Ovary (tissue), 9 donors: ENCODE results near the gene HIRA. TPM values are rescaled to one million over a fixed set of nuclear protein-coding genes. Genes with fewer than 3 reads are reported as not detected.

Experiments used
- DNase-seq, 5 donors: peaks; one replicate each; pipeline ENCODE4 v3.0.0-alpha.2; 2019 to 2020
- H3K27ac ChIP-seq, 2 donors: fragments of 200-600 bp; one replicate each; pipeline versions ENCODE4 v1.5.1 to v1.8.0; 2019 to 2022
- H3K27me3 ChIP-seq: fragments of 200-600 bp; one replicate; pipeline ENCODE4 v1.8.0; 2022
- H3K36me3 ChIP-seq: fragments of 200-600 bp; sonication (generic); one replicate; pipeline ENCODE4 v1.5.1; 2019
- H3K4me1 ChIP-seq: one replicate; pipeline ENCODE4 v1.8.1; 2013; ENCODE audit warnings: mild to moderate bottlenecking, moderate library complexity; ENCODE audit not compliant: insufficient read depth
- H3K4me3 ChIP-seq: fragments of 200-600 bp; sonication (generic); one replicate; pipeline ENCODE4 v1.5.1; 2017
- H3K9me3 ChIP-seq, 2 donors: fragments of 200-600 bp in 1 of 2; sonication (generic) in 1 of 2; one replicate each; pipeline versions ENCODE4 v1.5.1 to v1.8.1; 2013 to 2019; ENCODE audit warnings: mild to moderate bottlenecking in 1 of 2, moderate library complexity in 1 of 2
- CTCF ChIP-seq, 3 donors: fragments of 450-650 bp in 2 of 3; fragments of 200-600 bp in 1 of 3; IDR thresholded peaks; one replicate each; pipeline versions ENCODE4 v1.5.1 to v1.8.0; 2016 to 2022; ENCODE audit warnings: antibody characterized with exemption in 3 of 3, mild to moderate bottlenecking in 1 of 3
- EP300 ChIP-seq: sonication (generic); formaldehyde crosslinking; IDR thresholded peaks from one replicate; pipeline ENCODE4 v1.6.1; 2017; ENCODE audit warnings: antibody characterized with exemption
- POLR2A ChIP-seq: fragments of 450-650 bp; IDR thresholded peaks from one replicate; pipeline ENCODE4 v1.6.1; 2017; ENCODE audit warnings: antibody characterized with exemption, mild to moderate bottlenecking, moderate library complexity
- WGBS, 3 donors: extraction: QIAGEN DNeasy Blood & Tissue Kit in 1 of 3; methylation state at CpG; one replicate each; pipeline versions ENCODE4 v1.1.5 to v1.1.7; 2013 to 2017; 5-methylcytosine and 5-hydroxymethylcytosine counted together
- intact Hi-C, 4 donors: fragments of 100-400 bp; cut with DNase I; formaldehyde crosslinking; loops; one replicate each; pipeline versions ENCODE4 v1.11.0 to v1.15.1; 2022 to 2023
- polyA plus RNA-seq, 2 donors: library from polyadenylated mRNA; stranded (reverse); fragments of 200-250 nt in 1 of 2; fragments of 350-450 nt in 1 of 2; fragmentation: Illumina TruSeq in 1 of 2; extraction: RNeasy Lipid Tissue Mini Kit (QIAGEN cat#74804) in 1 of 2; gene quantifications; one replicate each; pipeline ENCODE4 v1.2.3, GENCODE V29; 2013 to 2014
- total RNA-seq, 7 donors: library from RNA; depleted of rRNA in 2 of 7; stranded (reverse); fragments of >200 nt in 2 of 7; fragmentation: NEBNext Ultra II Directional in 3 of 7; extraction: Animal tissue kit (Norgen Biotek cat#: 25700) in 3 of 7; gene quantifications; one replicate each; pipeline versions ENCODE4 v1.1.0 to v1.2.4, GENCODE V29; 2016 to 2023
- donor health status: DM: no; HTN: no; CAD: no; lungs with moderate emphysema.
- donor health status: DM: no; HTN: no; CAD: no.
- donor health status: Bipolar disorder and iron deficiency.
- donor health status: DM: yes; HTN: yes; CAD: no.
- donor health status: DM: no; HTN: no; CAD: no.
- donor health status: DM: yes; HTN: yes; CAD: no.

HIRA gene
- total and polyA plus RNA-seq, 9 donors: 7.2 to 31.6 (median 19.8) TPM

GRCh38 chr22:19471572-19471971, 40.0 kb upstream of the HIRA start:
- 83 to 91% (median 86%) methylated on average over 11 of the region's 11 CpGs for WGBS, 3 donors
- no peaks in the 10 kb centered on the region for H3K36me3 ChIP-seq
- no peak overlapping the region for H3K4me3 ChIP-seq
- no peaks in the 10 kb centered on the region for H3K4me1 ChIP-seq
- no peak for DNase-seq
- no peak overlapping the region for H3K27ac ChIP-seq
- no peaks in the 10 kb centered on the region for H3K9me3 ChIP-seq
- TF ChIP-seq EP300 (no peak), CTCF (IDR thresholded peaks at IDR 0.05) (no peak), POLR2A (no peak)
- intact Hi-C loops: loop anchor here in 1 of 4 donors (10.0 kb wide), 1 partner anchor 287 kb away; no protein-coding TSS in a partner anchor
- H3K27me3 ChIP-seq: no peaks in the 10 kb centered on the region

GRCh38 chr22:19470010-19470409, 38.5 kb upstream of the HIRA start:
- no peaks in the 10 kb centered on the region for H3K4me1 ChIP-seq
- DNase-seq: no peak
- no peak overlapping the region for H3K27ac ChIP-seq
- no peaks in the 10 kb centered on the region for H3K9me3 ChIP-seq
- H3K36me3 ChIP-seq: no peaks in the 10 kb centered on the region
- intact Hi-C loops: loop anchor here in 1 of 4 donors (10.0 kb wide), 1 partner anchor 285 kb away; no protein-coding TSS in a partner anchor
- WGBS, 3 donors: 95 to 100% (median 99%) methylated on average over 2 of the region's 2 CpGs
- H3K4me3 ChIP-seq: no peak overlapping the region
- no peaks in the 10 kb centered on the region for H3K27me3 ChIP-seq
- no peak for TF ChIP-seq POLR2A
- TF ChIP-seq EP300: no peak
- TF ChIP-seq CTCF (IDR thresholded peaks at IDR 0.05): no peak

- H3K36me3 ChIP-seq: no peaks in the 10 kb centered on the region
- no peak for DNase-seq
- TF ChIP-seq CTCF (IDR thresholded peaks at IDR 0.05): no peak
- TF ChIP-seq EP300: no peak
- TF ChIP-seq POLR2A: no peak
Measured at GRCh38 chr22:19469421-19469820, 37.9 kb upstream of the HIRA start.

GRCh38 chr22:19467912-19468311, 36.4 kb upstream of the HIRA start:
- no peak overlapping the region for H3K4me3 ChIP-seq
- TF ChIP-seq CTCF (IDR thresholded peaks at IDR 0.05) (no peak), POLR2A (no peak), EP300 (no peak)
- no peaks in the 10 kb centered on the region for H3K4me1 ChIP-seq
- H3K27me3 ChIP-seq: no peaks in the 10 kb centered on the region
- H3K9me3 ChIP-seq: no peaks in the 10 kb centered on the region
- H3K27ac ChIP-seq: no peak overlapping the region
- DNase-seq: no peak
- H3K36me3 ChIP-seq: no peaks in the 10 kb centered on the region
- intact Hi-C loops: no loop called here
- WGBS, 3 donors: 84 to 92% (median 89%) methylated on average over 6 of the region's 6 CpGs

More at GRCh38 chr22:19469421-19469820, 37.9 kb upstream of the HIRA start:
- intact Hi-C loops: no loop called here
- Histone ChIP-seq H3K4me3 (no peak overlapping the region), H3K4me1 (no peaks in the 10 kb centered on the region), H3K9me3 (no peaks in the 10 kb centered on the region), H3K27me3 (no peaks in the 10 kb centered on the region), H3K27ac (no peak overlapping the region)
- 94 to 95% (median 95%) methylated on average over 7 of the region's 7 CpGs for WGBS, 3 donors
